ENCODE measurements around the gene FOXN3. TPM values are rescaled to one million over a fixed set of nuclear protein-coding genes. Genes with fewer than 3 reads are reported as not detected.
A peak's percentile ranks its signal among the peaks of the same experiment; 100 is the strongest.

FOXN3 gene
- total RNA-seq, 2 experiments from 2014 or later, result 124 to 127 TPM

- Histone ChIP-seq H3K4me3 (ENCODE audit: low read length) (no peak overlapping the region), H3K27me3 (ENCODE audit: control insufficient read depth in 1 of 2, insufficient read depth in 2 of 2, low read length in 2 of 2) (no peaks in the 10 kb centered on the region), H3K9me3 (ENCODE audit: control insufficient read depth in 1 of 2, insufficient read depth in 1 of 2, low read length in 2 of 2) (peaks cover 0 to 5% of the 10 kb centered on the region in 2 experiments), H3K27ac (ENCODE audit: low read depth in 1 of 2, low read length in 2 of 2) (no peak overlapping the region), H3K4me1 (ENCODE audit: insufficient read depth, low read length) (peaks cover 12% of the 10 kb centered on the region), H3K36me3 (ENCODE audit: insufficient read depth, low read length) (peaks cover 12% of the 10 kb centered on the region)
- Mint-ChIP-seq H3K27ac (peak overlapping the region; percentile 27), H3K4me3 (no peak overlapping the region), H3K27me3 (no peaks in the 10 kb centered on the region), H3K4me1 (ENCODE audit: low read depth) (peaks cover 70% of the 10 kb centered on the region), H3K9me3 (peaks cover 3% of the 10 kb centered on the region), H3K36me3 (ENCODE audit: low read depth) (peaks cover 41% of the 10 kb centered on the region)
- intact Hi-C loops (cut with DNase I, micrococcal nuclease), result no loop called here
- ChIA-PET POLR2A (no interaction called here), CTCF (no interaction called here)
- ATAC-seq (ENCODE audit: poor library complexity), result no peak
- DNase-seq, result no peak
- TF ChIP-seq CTCF (IDR thresholded peaks at IDR 0.05), result no peak
Measured at GRCh38 chr14:89386212-89386886, 30.7 kb downstream of the FOXN3 start.

GRCh38 chr14:89384636-89385035 lies 32.4 kb downstream of the FOXN3 start:
- Mint-ChIP-seq H3K27ac (peak overlapping the region; percentile 1), H3K4me1 (ENCODE audit: low read depth) (peaks cover 74% of the 10 kb centered on the region), H3K36me3 (ENCODE audit: low read depth) (peaks cover 57% of the 10 kb centered on the region), H3K4me3 (no peak overlapping the region), H3K27me3 (no peaks in the 10 kb centered on the region), H3K9me3 (peaks cover 3% of the 10 kb centered on the region)
- CTCF ChIA-PET, result no interaction called here
- peaks cover 12% of the 10 kb centered on the region for H3K4me1 ChIP-seq (ENCODE audit: insufficient read depth, low read length)
- H3K27ac ChIP-seq (ENCODE audit: low read depth in 1 of 2, low read length in 2 of 2), result no peak overlapping the region
- no peak for DNase-seq
- ATAC-seq (ENCODE audit: poor library complexity), result no peak
- H3K9me3 ChIP-seq (ENCODE audit: control insufficient read depth in 1 of 2, insufficient read depth in 1 of 2, low read length in 2 of 2), result peaks cover 11 to 22% of the 10 kb centered on the region in 2 experiments
- peaks cover 8% of the 10 kb centered on the region for H3K36me3 ChIP-seq (ENCODE audit: insufficient read depth, low read length)
- no peak overlapping the region for H3K4me3 ChIP-seq (ENCODE audit: low read length)
- POLR2A ChIA-PET, result no interaction called here
- TF ChIP-seq CTCF (IDR thresholded peaks at IDR 0.05), result no peak
- no peaks in the 10 kb centered on the region for H3K27me3 ChIP-seq (ENCODE audit: control insufficient read depth in 1 of 2, insufficient read depth in 2 of 2, low read length in 2 of 2)
- intact Hi-C loops (cut with DNase I, micrococcal nuclease), result no loop called here

- Histone ChIP-seq H3K27me3 (ENCODE audit: control insufficient read depth in 1 of 2, insufficient read depth in 2 of 2, low read length in 2 of 2) (no peaks in the 10 kb centered on the region), H3K4me3 (ENCODE audit: low read length) (no peak overlapping the region), H3K4me1 (ENCODE audit: insufficient read depth, low read length) (peaks cover 12% of the 10 kb centered on the region), H3K9me3 (ENCODE audit: control insufficient read depth in 1 of 2, insufficient read depth in 1 of 2, low read length in 2 of 2) (peaks cover 11 to 24% of the 10 kb centered on the region in 2 experiments), H3K27ac (ENCODE audit: low read depth in 1 of 2, low read length in 2 of 2) (no peak overlapping the region), H3K36me3 (ENCODE audit: insufficient read depth, low read length) (peaks cover 12% of the 10 kb centered on the region)
- ATAC-seq (ENCODE audit: poor library complexity) (no peak), DNase-seq (no peak)
- no peak for TF ChIP-seq CTCF (IDR thresholded peaks at IDR 0.05)
- POLR2A ChIA-PET, result interaction anchor here (1.0 kb wide), 1 partner anchor 35 kb away, joined by 3 read pairs; no protein-coding TSS in a partner anchor
- CTCF ChIA-PET, result no interaction called here
- Mint-ChIP-seq H3K27ac (peak overlapping the region; percentile 1), H3K36me3 (ENCODE audit: low read depth) (peaks cover 61% of the 10 kb centered on the region), H3K4me3 (no peak overlapping the region), H3K4me1 (ENCODE audit: low read depth) (peaks cover 71% of the 10 kb centered on the region), H3K27me3 (no peaks in the 10 kb centered on the region), H3K9me3 (peaks cover 3% of the 10 kb centered on the region)
- intact Hi-C loops (cut with DNase I, micrococcal nuclease), result no loop called here
Measured at GRCh38 chr14:89384023-89384422, 33.0 kb downstream of the FOXN3 start.
